DOHH2 (cell line): Measurements from ENCODE around the gene FDCSP.

Experiments used
- H3F3A ChIP-seq: fragments of 200-600 bp; sonication (generic), shearing (Covaris generic); 2 replicates; pipeline ENCODE4 v1.6.0; 2016; ENCODE audit warnings: antibody characterized with exemption, mild to moderate bottlenecking; ENCODE audit not compliant: control insufficient read depth, insufficient read depth
- H3K27ac ChIP-seq: fragments of 200-600 bp; sonication (generic); 2 replicates; pipeline ENCODE4 v1.5.1; 2014; ENCODE audit warnings: low read depth, mild to moderate bottlenecking, low read length, moderate library complexity
- H3K27me3 ChIP-seq: fragments of 200-600 bp; sonication (generic); 2 replicates; pipeline ENCODE4 v1.6.1; 2014; ENCODE audit warnings: mild to moderate bottlenecking, low read length, mixed read lengths; ENCODE audit not compliant: control insufficient read depth
- H3K36me3 ChIP-seq: fragments of 200-600 bp; sonication (generic); 2 replicates; pipeline ENCODE4 v1.6.1; 2014; ENCODE audit warnings: mild to moderate bottlenecking, low read length, moderate library complexity, mixed read lengths; ENCODE audit not compliant: control insufficient read depth
- H3K4me1 ChIP-seq: fragments of 200-600 bp; sonication (generic); 2 replicates; pipeline ENCODE4 v1.6.1; 2014; ENCODE audit warnings: mild to moderate bottlenecking, low read length, mixed read lengths; ENCODE audit not compliant: control insufficient read depth
- H3K4me2 ChIP-seq: fragments of 200-600 bp; sonication (generic); 2 replicates; pipeline ENCODE4 v1.6.0; 2014; ENCODE audit warnings: mild to moderate bottlenecking, low read length, moderate library complexity
- H3K4me3 ChIP-seq: fragments of 200-600 bp; sonication (generic); 2 replicates; pipeline ENCODE4 v1.5.1; 2014; ENCODE audit warnings: mild to moderate bottlenecking, low read length, mixed read lengths
- H3K79me2 ChIP-seq: fragments of 200-600 bp; sonication (generic); 2 replicates; pipeline ENCODE4 v1.6.1; 2014; ENCODE audit warnings: mild to moderate bottlenecking, low read length, mixed read lengths; ENCODE audit not compliant: control insufficient read depth
- H3K9me2 ChIP-seq: fragments of 200-600 bp; sonication (generic); replicated peaks from 2 replicates; pipeline ENCODE4 v1.6.1; 2014; ENCODE audit warnings: mild to moderate bottlenecking, low read length, mixed read lengths; ENCODE audit not compliant: control insufficient read depth
- H3K9me3 ChIP-seq: fragments of 200-600 bp; sonication (generic); 2 replicates; pipeline ENCODE4 v1.6.1; 2014; ENCODE audit warnings: antibody characterized with exemption, low read length, mixed read lengths; ENCODE audit not compliant: control insufficient read depth, insufficient read depth
- H4K20me1 ChIP-seq: fragments of 200-600 bp; sonication (generic); 2 replicates; pipeline ENCODE4 v1.6.0; 2014; ENCODE audit warnings: low read depth, mild to moderate bottlenecking, antibody characterized with exemption, low read length, moderate library complexity; ENCODE audit not compliant: control insufficient read depth, insufficient read depth
- CTCF ChIP-seq: fragments of 200-600 bp; sonication (generic); IDR thresholded peaks from one replicate; pipeline ENCODE4 v1.5.1; 2014; ENCODE audit warnings: antibody characterized with exemption, mild to moderate bottlenecking, low read depth, low read length; ENCODE audit not compliant: poor library complexity, severe bottlenecking
- EZH2phosphoT487 ChIP-seq: fragments of 200-600 bp; sonication (generic); IDR thresholded peaks from 2 replicates; pipeline ENCODE4 v1.6.1; 2017; ENCODE audit warnings: borderline replicate concordance, mild to moderate bottlenecking, antibody characterized with exemption, low read length, moderate library complexity, mixed read lengths

The FDCSP gene

GRCh38 chr4:70179811-70180210 is 46.1 kb upstream of the FDCSP start:
- no peaks in the 10 kb centered on the region for H3F3A ChIP-seq
- H3K79me2 ChIP-seq = no peaks in the 10 kb centered on the region
- no peak overlapping the region for H3K4me2 ChIP-seq
- H3K9me2 ChIP-seq = no peaks in the 10 kb centered on the region
- no peaks in the 10 kb centered on the region for H3K9me3 ChIP-seq
- H4K20me1 ChIP-seq = no peaks in the 10 kb centered on the region
- H3K4me1 ChIP-seq = no peaks in the 10 kb centered on the region
- no peaks in the 10 kb centered on the region for H3K27me3 ChIP-seq
- no peak overlapping the region for H3K27ac ChIP-seq
- TF ChIP-seq EZH2phosphoT487 = no peak
- TF ChIP-seq CTCF = no peak
- H3K4me3 ChIP-seq = no peak overlapping the region
- H3K36me3 ChIP-seq = no peaks in the 10 kb centered on the region

DNA sequence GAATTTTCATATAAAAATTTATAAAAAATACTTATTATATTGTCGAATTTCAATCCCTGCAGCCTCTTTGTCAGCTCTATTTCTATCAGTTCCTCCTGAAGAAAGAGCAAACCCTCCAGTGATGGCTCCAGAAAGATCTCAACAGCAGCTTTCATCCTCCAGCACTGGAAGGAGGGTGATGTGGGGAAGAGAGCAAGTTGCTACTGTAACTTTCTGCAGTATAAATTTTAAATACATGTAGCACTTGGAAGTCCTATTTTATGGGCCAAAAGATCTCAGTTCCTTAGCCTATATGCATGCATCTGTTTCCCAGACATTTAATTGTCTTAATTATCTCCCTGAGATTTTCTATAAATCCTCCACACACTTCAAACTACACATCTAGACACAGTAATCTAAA is 44.1 kb upstream of the FDCSP start:
- no peaks in the 10 kb centered on the region for H3K9me3 ChIP-seq
- no peak for TF ChIP-seq CTCF
- no peak for TF ChIP-seq EZH2phosphoT487
- no peak overlapping the region for H3K27ac ChIP-seq
- no peak overlapping the region for H3K4me2 ChIP-seq
- no peaks in the 10 kb centered on the region for H3K9me2 ChIP-seq
- H3K4me1 ChIP-seq = no peaks in the 10 kb centered on the region
- no peaks in the 10 kb centered on the region for H4K20me1 ChIP-seq
- H3K27me3 ChIP-seq = no peaks in the 10 kb centered on the region
- no peaks in the 10 kb centered on the region for H3K79me2 ChIP-seq
- no peak overlapping the region for H3K4me3 ChIP-seq
- H3F3A ChIP-seq = no peaks in the 10 kb centered on the region
- no peaks in the 10 kb centered on the region for H3K36me3 ChIP-seq

- Histone ChIP-seq H3K79me2 (no peaks in the 10 kb centered on the region), H3K4me3 (no peak overlapping the region), H3K9me3 (no peaks in the 10 kb centered on the region), H3K27me3 (no peaks in the 10 kb centered on the region), H3K27ac (no peak overlapping the region), H3K9me2 (no peaks in the 10 kb centered on the region), H3F3A (no peaks in the 10 kb centered on the region), H3K4me1 (no peaks in the 10 kb centered on the region), H4K20me1 (no peaks in the 10 kb centered on the region), H3K36me3 (no peaks in the 10 kb centered on the region), H3K4me2 (no peak overlapping the region)
- TF ChIP-seq CTCF = no peak
Measured at GRCh38 chr4:70182517-70183167, 43.3 kb upstream of the FDCSP start.
